Fibroblast of lung (primary cell): ENCODE data around the gene MKRN3. TPM values are rescaled to one million over a fixed set of nuclear protein-coding genes. Genes with fewer than 3 reads are reported as not detected.
"Not testable (repeated sequence)": the region's sequence is repeated elsewhere in the genome, so short reads cannot be mapped to it uniquely, and the experiment has no call there.

Experiments used
- DNase-seq, 2 donors: peaks; one replicate each; pipeline versions ENCODE4 v3.0.0 to v3.0.0-alpha.2; 2010; ENCODE audit warnings: low read depth in 2 of 2
- H2AFZ ChIP-seq: 2 replicates; pipeline ENCODE4 v1.5.1; 2012; ENCODE audit warnings: low read length, control low read depth, inconsistent platforms
- H3K27ac ChIP-seq: 2 replicates; pipeline ENCODE4 v1.5.1; 2011; ENCODE audit warnings: low read length, control low read depth; ENCODE audit not compliant: insufficient read depth
- H3K27me3 ChIP-seq: 2 replicates; pipeline ENCODE4 v1.5.1; 2011; ENCODE audit warnings: mild to moderate bottlenecking, low read length; ENCODE audit not compliant: control insufficient read depth, insufficient read depth
- H3K36me3 ChIP-seq: 2 replicates; pipeline ENCODE4 v1.5.1; 2011; ENCODE audit warnings: low read length; ENCODE audit not compliant: control insufficient read depth, insufficient read depth
- H3K4me1 ChIP-seq: 2 replicates; pipeline ENCODE4 v1.5.1; 2011; ENCODE audit warnings: low read length; ENCODE audit not compliant: control insufficient read depth, insufficient read depth; ENCODE audit errors: extremely low read depth
- H3K4me2 ChIP-seq: 2 replicates; pipeline ENCODE4 v1.5.1; 2011; ENCODE audit warnings: low read length, control low read depth; ENCODE audit not compliant: insufficient read depth; ENCODE audit errors: extremely low read depth
- H3K4me3 ChIP-seq, 4 experiments: fragments of 200-600 bp in 1 of 4; sonication (generic) in 1 of 4; replicated peaks in 1 of 4; 2 replicates each; pipeline ENCODE4 v1.5.1; 2011 to 2016; ENCODE audit warnings: low read length in 4 of 4, low read depth in 3 of 4, mild to moderate bottlenecking in 3 of 4, control low read depth in 2 of 4, inconsistent platforms in 1 of 4, mixed read lengths in 1 of 4; ENCODE audit not compliant: insufficient read depth in 1 of 4; ENCODE audit errors: control extremely low read depth in 1 of 4
- H3K79me2 ChIP-seq: 2 replicates; pipeline ENCODE4 v1.5.1; 2012; ENCODE audit warnings: mild to moderate bottlenecking, low read length, inconsistent platforms; ENCODE audit not compliant: control insufficient read depth, insufficient read depth
- H3K9ac ChIP-seq: 2 replicates; pipeline ENCODE4 v1.5.1; 2011; ENCODE audit warnings: mild to moderate bottlenecking, low read length, control low read depth; ENCODE audit not compliant: insufficient read depth
- H3K9me3 ChIP-seq: 2 replicates; pipeline ENCODE4 v1.5.1; 2012; ENCODE audit warnings: low read depth, low read length; ENCODE audit not compliant: control insufficient read depth, insufficient read depth
- H4K20me1 ChIP-seq: 2 replicates; pipeline ENCODE4 v1.5.1; 2011; ENCODE audit warnings: low read length; ENCODE audit not compliant: control insufficient read depth, insufficient read depth; ENCODE audit errors: extremely low read depth
- CTCF ChIP-seq, 2 donors: IDR thresholded peaks in 1 of 2; conservative IDR thresholded peaks in 1 of 2; 1 replicate in 1 of 2; 2 replicates in 1 of 2; pipeline ENCODE4 v1.5.1; 2011 to 2012; ENCODE audit warnings: low read length in 2 of 2, control low read depth in 1 of 2, inconsistent platforms in 1 of 2, low read depth in 1 of 2, mild to moderate bottlenecking in 1 of 2
- EZH2 ChIP-seq: IDR thresholded peaks from 2 replicates; pipeline ENCODE4 v1.5.1; 2012; ENCODE audit warnings: low read length, control low read depth, mild to moderate bottlenecking; ENCODE audit errors: missing control alignments
- polyA plus RNA-seq, 2 donors: library from polyadenylated mRNA; depleted of rRNA in 1 of 2; stranded (reverse) in 1 of 2; unstranded in 1 of 2; fragments of >200 nt; gene quantifications; 2 replicates each; pipeline ENCODE4 v1.2.1, GENCODE V29; 2011 to 2012; ENCODE audit warnings: missing spikeins in 1 of 2
- total RNA-seq: library from RNA; depleted of rRNA; stranded (reverse); fragments of >200 nt; gene quantifications from 2 replicates; pipeline ENCODE4 v1.2.1, GENCODE V29; 2014

Gene MKRN3
- total and polyA plus RNA-seq, 2 donors (not counting 1 experiment from before 2014, with no cell fraction given): under 0.01 to 0.14 TPM

- Histone ChIP-seq H3K27ac (no peak overlapping the region), H3K4me3 (no peak overlapping the region), H3K36me3 (no peaks in the 10 kb centered on the region), H3K9ac (no peak overlapping the region), H3K9me3 (no peaks in the 10 kb centered on the region), H3K4me2 (no peak overlapping the region), H3K79me2 (no peaks in the 10 kb centered on the region), H4K20me1 (no peaks in the 10 kb centered on the region), H3K4me1 (no peaks in the 10 kb centered on the region), H3K27me3 (no peaks in the 10 kb centered on the region), H2AFZ (no peak overlapping the region)
- TF ChIP-seq EZH2 (no peak), CTCF (conservative IDR thresholded peaks at IDR 0.05 in 1 of 2, IDR thresholded peaks at IDR 0.05 in 1 of 2; ENCODE audit: low read depth in 1 of 2, low read length in 2 of 2) (no peak)
- DNase-seq: no peak
These were observed 28.8 kb downstream of the MKRN3 start for GRCh38 chr15:23594252-23594770.

GRCh38 chr15:23595368-23595767 is 29.9 kb downstream of the MKRN3 start:
- Histone ChIP-seq H3K4me2 (no peak overlapping the region), H3K27me3 (no peaks in the 10 kb centered on the region), H2AFZ (no peak overlapping the region), H4K20me1 (no peaks in the 10 kb centered on the region), H3K79me2 (no peaks in the 10 kb centered on the region), H3K9ac (no peak overlapping the region), H3K9me3 (no peaks in the 10 kb centered on the region), H3K4me1 (no peaks in the 10 kb centered on the region), H3K4me3 (no peak overlapping the region), H3K27ac (no peak overlapping the region), H3K36me3 (no peaks in the 10 kb centered on the region)
- no peak for TF ChIP-seq CTCF (conservative IDR thresholded peaks at IDR 0.05 in 1 of 2, IDR thresholded peaks at IDR 0.05 in 1 of 2; ENCODE audit: low read depth in 1 of 2, low read length in 2 of 2)
- TF ChIP-seq EZH2: no peak
- no peak for DNase-seq

GRCh38 chr15:23596736-23597135 is 31.3 kb downstream of the MKRN3 start:
- TF ChIP-seq CTCF (conservative IDR thresholded peaks at IDR 0.05 in 1 of 2, IDR thresholded peaks at IDR 0.05 in 1 of 2; ENCODE audit: low read depth in 1 of 2, low read length in 2 of 2) (no peak), EZH2 (no peak)
- no peaks in the 10 kb centered on the region for H3K36me3 ChIP-seq
- H4K20me1 ChIP-seq: no peaks in the 10 kb centered on the region
- no peak overlapping the region for H2AFZ ChIP-seq
- H3K4me3 ChIP-seq: no peak overlapping the region
- DNase-seq: no peak
- no peaks in the 10 kb centered on the region for H3K27me3 ChIP-seq
- H3K79me2 ChIP-seq: no peaks in the 10 kb centered on the region
- H3K4me1 ChIP-seq: no peaks in the 10 kb centered on the region
- H3K9ac ChIP-seq: no peak overlapping the region
- no peak overlapping the region for H3K4me2 ChIP-seq
- H3K27ac ChIP-seq: no peak overlapping the region
- no peaks in the 10 kb centered on the region for H3K9me3 ChIP-seq

- H3K4me1 ChIP-seq, DNase-seq, H3K4me3 ChIP-seq, H2AFZ ChIP-seq, H3K79me2 ChIP-seq, H3K27ac ChIP-seq, H3K9ac ChIP-seq, H4K20me1 ChIP-seq, H3K9me3 ChIP-seq, H3K4me2 ChIP-seq, H3K36me3 ChIP-seq, H3K27me3 ChIP-seq: not testable (repeated sequence)
These were observed 31.8 kb downstream of the MKRN3 start for GRCh38 chr15:23597278-23597677.
